ENCODE data around the gene SCYL2.

DNA sequence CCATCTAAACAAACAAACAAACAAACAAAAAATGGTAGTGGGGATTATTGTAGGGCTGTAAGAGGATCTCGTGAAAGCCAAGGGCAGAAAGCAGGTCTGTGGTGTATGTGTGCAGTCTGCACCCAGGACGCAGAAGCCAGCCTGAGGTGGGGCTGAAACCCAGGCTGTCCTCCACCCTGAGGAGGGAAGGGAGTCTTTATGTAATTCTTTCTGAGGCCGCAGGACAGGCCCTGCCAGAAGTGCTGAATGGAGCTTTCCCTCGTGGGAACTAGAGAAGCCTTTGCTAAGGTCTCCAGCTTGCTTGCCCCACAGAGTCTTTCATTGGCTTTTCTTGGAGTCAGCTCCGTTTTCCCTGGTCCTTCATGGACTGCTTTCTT, 117.6 kb downstream of the SCYL2 start:
- no peak for TF ChIP-seq POLR2A (IDR thresholded peaks at IDR 0.05)
- TF ChIP-seq, protein P1, sequence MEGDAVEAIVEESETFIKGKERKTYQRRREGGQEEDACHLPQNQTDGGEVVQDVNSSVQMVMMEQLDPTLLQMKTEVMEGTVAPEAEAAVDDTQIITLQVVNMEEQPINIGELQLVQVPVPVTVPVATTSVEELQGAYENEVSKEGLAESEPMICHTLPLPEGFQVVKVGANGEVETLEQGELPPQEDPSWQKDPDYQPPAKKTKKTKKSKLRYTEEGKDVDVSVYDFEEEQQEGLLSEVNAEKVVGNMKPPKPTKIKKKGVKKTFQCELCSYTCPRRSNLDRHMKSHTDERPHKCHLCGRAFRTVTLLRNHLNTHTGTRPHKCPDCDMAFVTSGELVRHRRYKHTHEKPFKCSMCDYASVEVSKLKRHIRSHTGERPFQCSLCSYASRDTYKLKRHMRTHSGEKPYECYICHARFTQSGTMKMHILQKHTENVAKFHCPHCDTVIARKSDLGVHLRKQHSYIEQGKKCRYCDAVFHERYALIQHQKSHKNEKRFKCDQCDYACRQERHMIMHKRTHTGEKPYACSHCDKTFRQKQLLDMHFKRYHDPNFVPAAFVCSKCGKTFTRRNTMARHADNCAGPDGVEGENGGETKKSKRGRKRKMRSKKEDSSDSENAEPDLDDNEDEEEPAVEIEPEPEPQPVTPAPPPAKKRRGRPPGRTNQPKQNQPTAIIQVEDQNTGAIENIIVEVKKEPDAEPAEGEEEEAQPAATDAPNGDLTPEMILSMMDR (IDR thresholded peaks at IDR 0.05), result no peak

Data from esophagus squamous epithelium (tissue), 4 donors.